NCI-H82 (cell line): Measurements from ENCODE around the gene ANO7.

ENCODE experiments used
- DNase-seq: peaks from one replicate; lab custom pipeline; 2025; lab: John Stamatoyannopoulos, UW

Gene ANO7, protein sequence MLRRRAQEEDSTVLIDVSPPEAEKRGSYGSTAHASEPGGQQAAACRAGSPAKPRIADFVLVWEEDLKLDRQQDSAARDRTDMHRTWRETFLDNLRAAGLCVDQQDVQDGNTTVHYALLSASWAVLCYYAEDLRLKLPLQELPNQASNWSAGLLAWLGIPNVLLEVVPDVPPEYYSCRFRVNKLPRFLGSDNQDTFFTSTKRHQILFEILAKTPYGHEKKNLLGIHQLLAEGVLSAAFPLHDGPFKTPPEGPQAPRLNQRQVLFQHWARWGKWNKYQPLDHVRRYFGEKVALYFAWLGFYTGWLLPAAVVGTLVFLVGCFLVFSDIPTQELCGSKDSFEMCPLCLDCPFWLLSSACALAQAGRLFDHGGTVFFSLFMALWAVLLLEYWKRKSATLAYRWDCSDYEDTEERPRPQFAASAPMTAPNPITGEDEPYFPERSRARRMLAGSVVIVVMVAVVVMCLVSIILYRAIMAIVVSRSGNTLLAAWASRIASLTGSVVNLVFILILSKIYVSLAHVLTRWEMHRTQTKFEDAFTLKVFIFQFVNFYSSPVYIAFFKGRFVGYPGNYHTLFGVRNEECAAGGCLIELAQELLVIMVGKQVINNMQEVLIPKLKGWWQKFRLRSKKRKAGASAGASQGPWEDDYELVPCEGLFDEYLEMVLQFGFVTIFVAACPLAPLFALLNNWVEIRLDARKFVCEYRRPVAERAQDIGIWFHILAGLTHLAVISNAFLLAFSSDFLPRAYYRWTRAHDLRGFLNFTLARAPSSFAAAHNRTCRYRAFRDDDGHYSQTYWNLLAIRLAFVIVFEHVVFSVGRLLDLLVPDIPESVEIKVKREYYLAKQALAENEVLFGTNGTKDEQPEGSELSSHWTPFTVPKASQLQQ

DNA sequence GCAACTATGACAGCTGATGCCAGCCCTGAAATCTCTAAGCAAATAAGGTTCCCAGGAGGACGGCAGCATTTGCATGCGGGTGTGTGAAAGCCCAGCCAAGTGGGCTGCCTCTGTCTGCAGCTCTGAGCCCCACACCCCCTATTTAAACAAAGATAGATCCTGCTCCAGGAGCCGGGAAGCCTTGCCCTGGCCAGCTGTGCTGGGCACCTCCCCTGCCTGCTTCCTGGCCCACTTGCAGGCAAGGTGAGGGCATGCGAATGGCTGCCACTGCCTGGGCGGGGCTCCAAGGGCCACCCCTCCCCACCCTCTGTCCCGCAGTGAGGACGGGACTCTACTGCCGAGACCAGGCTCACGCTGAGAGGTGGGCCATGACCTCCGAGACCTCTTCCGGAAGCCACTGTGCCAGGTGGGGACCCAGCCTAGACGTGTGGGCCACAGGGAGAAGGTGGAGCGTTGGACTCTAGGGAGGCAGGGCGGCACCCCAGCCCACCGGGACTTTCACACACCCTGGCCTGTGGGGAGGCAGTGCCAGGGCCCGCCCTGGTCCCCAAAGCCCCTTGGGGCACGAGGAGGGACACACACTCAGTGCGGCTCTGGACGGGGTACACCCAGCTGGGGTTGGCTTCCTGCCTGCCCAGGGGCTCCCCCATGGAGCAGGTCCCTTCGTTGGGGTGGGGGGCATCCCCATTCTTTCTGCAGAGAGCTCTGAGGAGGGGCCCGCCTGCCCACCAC lies at the start of gene ANO7:
ANO7 (plus strand) TSS at position 317 of the 732 bp plus-strand sequence. CDS start 1,387 bp downstream, outside the sequence.
- DNase-seq = no peak

DNA sequence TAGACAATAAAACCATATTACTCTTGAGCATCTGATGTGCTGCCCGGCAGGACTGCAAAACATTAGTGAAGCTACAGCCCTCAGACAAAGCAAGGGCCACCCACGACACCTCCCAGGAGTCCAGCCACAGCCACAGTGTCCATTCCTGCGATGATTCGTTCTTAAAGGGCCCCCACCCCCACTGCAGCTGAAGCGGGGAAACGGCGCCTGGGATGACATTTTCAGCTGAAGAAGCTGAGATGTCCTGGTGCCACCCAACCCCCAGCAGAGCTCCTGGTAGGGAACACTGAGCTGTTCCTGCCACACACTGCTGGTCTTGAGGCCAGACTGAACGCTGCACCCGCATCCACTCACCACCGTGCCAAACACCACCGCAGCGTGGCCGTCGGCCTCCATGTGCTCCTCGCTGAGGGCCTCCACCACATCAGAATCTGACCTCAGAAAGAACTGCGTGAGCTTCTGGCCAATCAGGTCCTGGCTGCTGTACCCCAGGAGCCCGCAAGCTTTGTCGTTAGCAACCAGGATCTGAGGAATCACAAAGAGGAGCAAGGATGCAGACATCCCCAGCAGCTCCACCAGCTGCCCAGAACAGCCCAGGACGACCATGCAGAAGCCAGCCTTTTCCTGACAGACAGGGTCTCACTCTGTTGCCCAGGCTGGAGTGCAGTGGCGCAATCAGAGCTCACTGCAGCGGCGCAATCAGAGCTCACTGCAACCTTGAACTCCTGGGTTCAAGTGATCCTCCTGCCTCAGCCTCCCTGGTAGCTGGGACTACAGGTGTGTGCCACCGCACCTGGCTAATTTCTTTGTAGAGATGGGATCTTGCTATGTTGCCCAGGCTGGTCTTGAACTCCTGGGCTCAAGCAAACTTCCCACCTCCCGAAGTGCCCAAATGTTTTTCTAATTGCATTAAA lies 48.7 kb upstream of the ANO7 start:
- DNase-seq = no peak

DNA sequence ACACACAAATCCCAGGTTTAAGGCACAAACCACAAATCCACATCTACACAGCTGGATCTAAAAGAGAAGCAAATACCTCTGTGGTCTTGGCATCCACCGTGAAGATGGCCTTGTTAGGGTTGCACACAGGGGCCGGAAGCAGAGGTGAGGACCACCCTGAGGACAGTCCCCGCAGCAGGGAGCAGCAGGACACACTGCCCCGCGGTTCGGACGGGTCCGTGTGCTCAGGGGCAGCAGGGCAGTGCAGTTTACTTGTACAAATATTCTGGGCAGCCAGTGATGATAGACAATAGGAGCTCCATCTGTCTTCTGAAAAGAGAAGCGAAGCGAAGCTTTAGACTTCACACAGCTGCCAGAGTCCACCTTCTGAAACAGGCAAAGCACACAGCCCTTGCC lies 48.0 kb upstream of the ANO7 start:
- DNase-seq = no peak

DNA sequence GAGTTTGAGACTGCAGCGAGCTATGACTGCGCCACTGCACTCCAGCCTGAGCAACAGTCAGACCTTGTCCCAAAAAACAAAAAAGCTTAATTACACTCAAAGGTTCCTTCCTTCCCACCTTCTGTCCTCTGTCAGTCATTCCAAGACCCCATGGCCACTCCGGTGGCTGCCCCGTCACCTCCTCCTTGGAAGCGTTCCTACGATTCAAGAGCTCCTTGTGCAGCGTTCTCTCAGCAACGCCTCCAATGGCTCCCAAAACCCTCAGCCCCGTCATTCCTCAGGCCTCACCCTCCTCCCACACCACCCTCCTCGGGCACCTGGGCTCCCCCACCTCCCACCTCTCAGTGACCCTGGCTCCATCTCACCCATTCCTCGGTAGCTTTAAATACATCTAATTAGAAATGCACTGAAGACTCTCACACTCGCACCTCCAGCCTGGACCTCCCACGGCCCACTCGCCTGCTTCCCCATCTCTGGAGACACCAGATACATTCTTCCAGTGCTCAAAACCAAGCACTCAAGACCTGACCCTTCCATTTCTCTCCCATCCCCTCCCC lies 47.2 kb upstream of the ANO7 start:
- DNase-seq = no peak

DNA sequence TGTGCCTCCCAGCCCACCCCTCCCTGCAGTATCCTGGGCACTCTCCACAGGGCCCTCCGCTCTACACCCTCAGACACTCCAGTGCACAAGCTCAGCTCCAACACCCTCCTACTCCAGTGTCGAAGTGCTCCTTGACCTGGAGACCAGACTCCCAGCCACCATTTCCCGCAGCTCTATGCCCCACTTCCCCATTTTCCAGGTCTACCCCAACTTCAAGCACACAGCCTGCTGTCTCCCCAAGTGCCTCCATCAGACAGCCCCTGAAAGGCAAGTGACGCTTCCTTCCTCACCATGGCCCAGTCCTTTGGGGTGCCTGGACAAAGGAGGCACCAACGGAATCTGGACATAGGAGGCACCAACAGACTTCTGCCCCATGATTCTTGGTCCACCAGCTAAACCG lies 46.4 kb upstream of the ANO7 start:
- no peak for DNase-seq

DNA sequence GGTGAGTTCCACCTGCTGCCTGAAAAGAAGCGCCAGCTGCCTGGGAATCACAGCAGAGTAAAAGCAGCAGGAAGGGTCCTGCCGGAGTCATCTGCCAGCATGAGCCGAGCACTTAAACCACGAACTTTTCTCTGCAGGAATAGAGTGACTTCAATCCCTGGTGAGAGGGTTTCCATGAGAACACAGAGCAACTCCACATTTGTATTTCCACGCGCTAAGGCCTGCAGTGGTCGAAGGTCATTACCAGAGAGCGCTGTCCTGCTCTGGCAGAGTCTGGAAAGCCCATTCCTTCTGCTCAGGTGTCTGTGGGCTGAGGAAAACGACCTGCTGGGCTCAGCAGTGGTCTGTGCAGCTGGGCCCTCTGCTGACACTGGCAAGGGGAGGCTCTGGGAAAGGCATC lies 45.9 kb upstream of the ANO7 start:
- no peak for DNase-seq

DNA sequence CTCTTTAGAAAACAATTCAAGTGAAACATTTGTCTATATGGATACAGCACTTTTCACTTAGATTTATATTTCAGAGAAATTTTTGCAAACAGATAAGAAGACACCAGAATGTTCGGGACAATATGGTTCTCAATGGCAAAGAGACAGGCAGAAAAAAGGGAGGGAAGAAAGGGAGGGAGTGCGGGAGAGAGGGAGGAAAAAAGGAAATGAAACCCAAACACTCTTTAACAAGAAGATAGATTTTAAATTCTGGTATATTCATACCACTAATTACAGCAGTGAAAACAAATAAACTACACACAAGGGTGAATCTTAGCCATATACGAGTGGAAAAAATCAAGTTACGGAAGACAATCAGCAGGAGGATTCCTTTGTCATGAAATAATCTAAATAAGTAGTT lies 42.2 kb upstream of the ANO7 start:
- DNase-seq = no peak

DNA sequence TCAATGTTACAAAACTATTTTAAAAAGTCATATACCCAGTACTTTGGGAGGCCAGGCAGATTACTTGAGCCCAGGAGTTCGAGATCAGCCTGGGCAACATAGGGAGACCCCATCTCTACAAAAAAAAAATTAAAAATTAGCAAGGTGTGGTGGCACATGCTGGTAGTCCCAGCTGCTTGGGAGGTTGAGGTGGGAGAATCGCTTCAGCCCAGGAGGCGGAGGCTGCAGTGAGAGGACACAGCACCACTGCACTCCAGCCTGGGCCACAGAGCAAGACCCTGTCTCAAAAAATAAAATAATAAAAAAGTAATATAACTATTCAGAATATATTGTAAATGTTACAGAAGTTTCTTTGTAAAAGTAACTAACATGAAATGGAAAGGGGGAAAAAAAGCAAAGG lies 41.1 kb upstream of the ANO7 start:
- no peak for DNase-seq

DNA sequence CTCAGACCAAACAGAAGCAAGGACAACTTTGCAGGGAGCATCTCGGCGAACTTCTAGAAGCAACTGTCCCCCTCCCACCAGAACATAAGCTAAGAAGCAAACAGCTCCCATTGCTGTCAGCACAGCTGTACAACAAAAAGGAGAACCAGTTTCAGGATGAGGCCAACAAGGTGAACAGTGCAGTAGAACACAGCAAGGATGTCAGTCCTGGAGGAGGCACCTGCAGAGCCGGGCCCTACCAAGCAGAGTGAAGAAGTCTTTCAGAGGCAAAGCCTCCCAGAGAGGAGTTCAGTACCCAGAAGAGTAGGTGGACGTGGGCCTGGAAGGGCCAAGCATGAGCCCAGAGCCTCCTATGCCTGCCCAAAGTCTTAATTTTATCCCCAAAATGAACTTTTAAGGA lies 40.2 kb upstream of the ANO7 start:
- peak; percentile 24 for DNase-seq

DNA sequence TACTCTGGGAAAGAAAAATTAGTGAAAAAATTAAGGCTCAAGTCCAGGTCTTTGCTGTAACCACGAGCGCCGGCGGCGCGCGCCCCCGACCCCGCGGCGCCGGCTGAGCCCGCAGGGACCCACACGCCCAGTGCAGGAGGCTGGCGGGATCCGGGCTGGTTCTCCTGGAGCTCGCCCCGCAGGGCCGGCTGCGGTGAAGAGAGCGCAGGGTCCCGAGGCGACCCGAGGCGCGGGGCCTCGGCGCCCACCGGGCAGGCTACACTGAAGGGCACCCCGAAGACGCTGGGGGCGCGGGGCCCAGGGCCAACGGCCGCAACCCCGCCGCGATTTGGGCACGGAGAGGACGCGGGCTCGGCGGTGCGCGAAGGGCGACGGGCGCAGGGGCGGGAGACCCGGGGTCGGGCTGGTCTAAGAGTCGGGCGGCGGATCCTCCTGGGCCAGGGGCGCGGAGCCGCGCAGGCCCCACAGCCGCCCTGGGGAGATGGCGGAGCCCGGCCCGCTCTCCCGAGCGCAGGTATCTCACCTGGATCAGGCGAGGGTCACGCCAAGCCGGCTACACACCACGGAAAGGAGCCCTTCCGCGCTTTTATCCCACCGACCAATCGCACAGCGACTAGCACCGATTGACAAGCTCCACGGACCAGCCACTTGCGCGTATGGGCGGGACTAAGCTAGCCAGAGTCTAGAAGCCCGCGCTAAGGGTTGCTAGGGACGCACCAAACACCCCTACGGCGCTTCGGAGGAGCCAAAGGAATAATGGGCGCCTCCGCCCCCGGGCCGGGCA lies 39.4 kb upstream of the ANO7 start, which contains the start of gene PASK:
PASK (minus strand) TSS at position 582 of the 784 bp plus-strand sequence. CDS start 6,440 bp downstream, outside the sequence.
- DNase-seq = peak; percentile 99

DNA sequence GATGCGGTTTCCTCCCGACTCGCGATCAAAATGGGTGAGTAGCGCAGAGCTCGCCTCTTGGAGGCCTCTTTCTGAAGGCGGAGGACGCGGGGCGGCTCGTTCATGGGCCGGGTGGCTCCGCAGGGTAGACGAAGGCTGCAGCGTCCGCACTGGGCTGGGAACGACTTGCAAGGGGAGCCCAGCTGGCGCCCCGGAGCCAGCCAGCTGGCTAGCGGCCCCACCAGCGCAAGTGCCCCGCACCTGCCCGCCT lies 38.9 kb upstream of the ANO7 start:
- DNase-seq = no peak

DNA sequence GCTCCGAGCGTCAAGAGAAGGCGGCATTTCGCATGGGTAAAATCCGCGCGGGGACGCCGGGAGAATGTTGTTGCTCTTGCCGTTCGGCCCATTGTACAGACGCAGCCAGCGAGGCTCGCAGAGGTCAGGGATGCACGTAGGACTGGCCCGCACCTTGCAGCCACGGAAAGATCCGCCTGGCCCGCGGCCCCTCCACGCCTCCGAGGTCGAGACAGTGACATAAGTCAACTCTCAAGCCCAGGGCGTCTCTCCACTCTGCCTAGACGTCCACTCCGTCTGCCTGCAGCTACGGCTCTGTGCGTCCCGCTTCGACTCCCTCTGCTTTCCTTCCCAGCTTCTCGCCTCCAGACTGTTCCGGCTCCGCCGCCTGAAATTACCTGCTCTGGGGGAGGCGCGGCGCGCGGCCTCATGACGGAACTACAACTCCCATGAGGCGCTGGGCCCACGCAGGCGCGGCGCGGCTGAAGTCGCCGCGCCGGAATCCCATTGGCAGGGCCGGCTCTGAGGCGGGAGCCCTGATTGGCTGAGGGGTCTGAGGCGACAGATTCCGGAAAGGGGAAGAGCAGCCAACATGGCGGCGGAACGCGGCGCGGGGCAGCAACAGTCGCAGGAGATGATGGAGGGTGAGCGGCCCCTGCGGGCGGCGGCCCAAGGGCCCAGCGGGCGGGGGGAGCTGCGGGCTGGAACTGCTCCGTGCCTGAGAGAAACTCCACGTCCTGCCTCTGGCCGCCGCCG lies 38.4 kb upstream of the ANO7 start, which contains the start of gene PPP1R7:
PPP1R7 (plus strand) TSS at position 543 of the 735 bp plus-strand sequence; CDS start at position 572, 29 bp downstream.
- DNase-seq = peak; percentile 97

DNA sequence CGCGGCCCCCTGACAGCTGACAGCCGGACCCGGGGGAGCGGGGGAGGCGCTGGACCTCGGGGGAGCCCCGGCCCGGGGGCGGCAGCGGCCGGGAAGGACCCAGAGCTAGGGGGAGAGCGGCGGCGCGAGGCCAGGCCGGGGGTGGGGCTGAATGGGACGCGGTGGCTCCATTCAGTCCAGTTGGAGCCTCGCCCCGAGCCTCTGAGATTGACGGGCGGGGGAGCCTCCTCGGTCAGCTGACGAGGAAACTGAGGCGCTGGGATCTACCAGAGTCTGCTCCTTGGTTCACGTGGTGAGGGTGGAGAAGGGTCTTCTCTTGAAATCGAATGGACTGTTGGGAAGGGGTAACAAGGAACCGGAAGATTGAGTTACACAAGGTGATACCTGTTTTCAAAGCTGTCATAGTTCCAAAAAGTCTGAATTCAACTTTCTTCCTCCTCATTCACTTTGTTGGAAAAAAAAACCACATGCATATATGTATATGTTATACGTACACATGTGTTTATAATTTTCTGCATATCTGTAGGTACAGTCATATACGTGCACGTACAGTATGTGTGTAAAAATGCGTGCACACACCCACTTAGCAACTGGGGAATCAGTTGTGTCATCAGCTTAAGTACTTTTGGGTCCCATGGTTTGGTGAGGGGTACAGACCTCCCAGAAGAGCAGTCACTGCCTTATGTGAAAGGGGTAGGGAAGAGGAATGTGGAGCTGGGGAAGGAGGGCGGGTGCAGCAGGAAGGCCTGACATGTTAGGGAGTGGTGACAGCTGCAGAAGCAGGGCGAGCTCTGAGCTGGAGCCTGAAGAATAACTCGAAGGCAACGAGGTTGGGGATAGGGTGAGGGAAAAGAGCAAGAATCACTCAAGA lies 37.6 kb upstream of the ANO7 start:
- peak; percentile 38 for DNase-seq

DNA sequence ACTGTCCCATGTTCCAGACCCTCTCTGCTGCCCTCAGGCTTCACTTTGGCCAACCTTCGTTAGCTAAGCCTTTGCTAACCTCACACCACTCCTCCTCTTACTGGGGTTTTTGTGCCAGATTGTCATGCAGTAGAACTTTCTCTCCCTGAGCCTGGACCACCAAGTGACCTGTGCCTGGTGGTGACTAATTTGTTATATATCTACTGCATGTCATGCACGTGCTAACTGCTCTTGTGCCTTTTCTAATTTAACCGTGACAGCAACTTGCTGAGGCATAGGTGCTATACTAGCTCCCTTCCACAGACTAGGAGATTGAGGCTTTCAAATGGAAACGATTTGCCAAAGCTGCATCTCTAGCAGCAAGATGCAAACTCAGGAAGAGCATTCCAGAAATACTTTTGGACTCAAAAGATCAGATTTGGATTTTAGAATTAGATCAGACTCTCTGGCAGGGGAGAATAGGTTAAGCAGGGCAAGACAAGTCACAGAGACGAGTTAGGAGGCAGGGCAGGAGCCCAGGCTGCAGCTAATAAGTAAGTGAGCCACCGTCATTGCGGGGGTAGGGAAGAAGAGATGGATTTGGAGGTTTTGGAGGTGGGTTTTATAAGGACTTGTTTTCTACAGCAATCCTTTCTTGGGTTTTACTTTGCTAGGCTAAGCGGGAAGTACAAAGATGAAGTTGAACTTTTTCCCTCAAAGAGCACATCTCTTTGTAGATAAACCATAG lies 36.4 kb upstream of the ANO7 start:
- no peak for DNase-seq

DNA sequence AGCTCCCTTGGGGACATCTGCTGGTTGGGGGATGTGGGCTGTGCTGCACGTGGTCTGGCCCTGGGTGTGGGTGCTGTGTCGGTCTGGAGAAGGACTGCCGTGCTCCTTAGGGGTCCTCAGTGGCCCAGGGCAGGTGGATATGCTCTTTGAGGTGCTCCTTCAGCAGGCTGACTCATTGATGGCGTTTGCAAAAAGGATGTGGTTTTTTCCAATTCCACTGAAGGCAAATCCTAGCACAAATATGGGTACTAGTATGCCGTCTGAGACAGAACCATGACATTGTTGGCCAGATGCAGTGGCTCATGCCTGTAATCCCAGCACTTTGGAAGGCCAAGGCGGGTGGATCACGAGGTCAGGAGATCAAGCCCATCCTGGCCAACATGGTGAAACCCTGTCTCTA lies 34.9 kb upstream of the ANO7 start:
- no peak for DNase-seq

DNA sequence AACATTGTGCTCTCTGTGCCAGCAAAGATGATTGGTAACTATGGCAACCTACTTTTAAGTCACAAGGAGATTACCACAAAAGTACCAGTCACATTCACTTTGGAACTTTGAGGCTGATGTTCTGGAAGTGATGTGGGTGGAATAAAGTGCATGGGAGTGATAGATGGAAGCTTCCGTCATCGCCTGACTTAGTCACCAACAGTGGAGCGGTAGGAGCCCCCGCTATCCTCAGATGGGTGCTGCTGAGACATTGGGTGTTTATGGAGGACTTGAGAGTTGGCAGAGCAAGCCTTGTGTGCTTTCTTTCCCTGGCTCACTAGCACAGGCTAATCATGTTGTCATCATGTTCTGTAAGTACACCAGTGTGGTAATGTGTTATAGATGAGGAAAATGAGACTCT lies 33.6 kb upstream of the ANO7 start:
- no peak for DNase-seq

DNA sequence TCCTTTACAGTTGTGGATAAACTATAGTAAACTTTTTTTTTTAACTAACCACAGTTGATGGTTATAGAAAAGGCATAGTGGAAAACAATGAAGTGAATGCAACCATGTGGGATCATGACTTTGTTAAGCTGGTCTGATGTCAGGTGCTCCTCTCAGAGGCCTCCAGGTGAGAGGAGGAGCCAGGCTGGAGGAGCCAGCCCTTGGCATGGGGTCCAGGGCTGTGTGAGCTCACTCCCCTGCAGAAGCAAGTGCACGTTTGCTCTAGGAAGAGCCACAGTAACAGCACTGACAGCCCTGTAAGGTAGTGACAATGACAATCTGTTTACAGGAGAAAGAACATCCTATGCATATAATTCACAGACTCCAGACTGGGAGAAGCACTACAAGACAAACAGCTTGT lies 32.5 kb upstream of the ANO7 start:
- DNase-seq = no peak

DNA sequence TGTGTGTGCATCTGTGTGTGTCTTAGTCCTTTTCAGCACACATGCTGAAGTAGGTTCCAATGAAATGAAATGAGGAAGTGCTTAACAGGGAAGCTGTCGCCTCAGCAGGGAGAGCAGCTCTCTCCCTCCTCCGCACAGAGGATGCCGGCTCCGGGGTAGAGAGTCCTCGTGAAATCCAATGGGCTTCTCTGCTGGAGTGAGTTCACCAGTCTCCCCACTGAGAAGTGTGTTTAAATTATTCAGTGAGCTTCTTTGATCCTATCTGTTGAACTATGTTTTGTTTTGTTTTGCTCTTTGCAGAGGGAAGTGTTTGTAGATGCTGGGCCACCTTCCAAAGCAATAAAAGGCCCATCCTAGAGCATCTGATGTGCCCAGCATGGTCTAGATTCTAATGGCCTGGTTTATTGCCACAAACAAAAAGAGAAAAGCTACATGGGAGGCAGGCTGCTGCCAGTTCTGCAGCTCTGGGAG lies 31.5 kb upstream of the ANO7 start:
- DNase-seq = no peak
